D721Med (cell line): ENCODE measurements around the gene ABCA3.

Source experiments
- DNase-seq: peaks from one replicate; pipeline ENCODE4 v3.0.0; 2011; ENCODE audit warnings: low spot score; ENCODE audit not compliant: insufficient read length
- FAIRE-seq: peaks from 2 replicates; lab custom pipeline; 2011; peaks lifted over from hg19 to GRCh38; lab: Jason Lieb, UNC
- CTCF ChIP-seq: IDR thresholded peaks from 2 replicates; pipeline ENCODE4 v1.5.1; 2012; ENCODE audit warnings: mild to moderate bottlenecking, control low read depth; ENCODE audit not compliant: insufficient read depth; ENCODE audit errors: missing control alignments

The ABCA3 gene

DNA sequence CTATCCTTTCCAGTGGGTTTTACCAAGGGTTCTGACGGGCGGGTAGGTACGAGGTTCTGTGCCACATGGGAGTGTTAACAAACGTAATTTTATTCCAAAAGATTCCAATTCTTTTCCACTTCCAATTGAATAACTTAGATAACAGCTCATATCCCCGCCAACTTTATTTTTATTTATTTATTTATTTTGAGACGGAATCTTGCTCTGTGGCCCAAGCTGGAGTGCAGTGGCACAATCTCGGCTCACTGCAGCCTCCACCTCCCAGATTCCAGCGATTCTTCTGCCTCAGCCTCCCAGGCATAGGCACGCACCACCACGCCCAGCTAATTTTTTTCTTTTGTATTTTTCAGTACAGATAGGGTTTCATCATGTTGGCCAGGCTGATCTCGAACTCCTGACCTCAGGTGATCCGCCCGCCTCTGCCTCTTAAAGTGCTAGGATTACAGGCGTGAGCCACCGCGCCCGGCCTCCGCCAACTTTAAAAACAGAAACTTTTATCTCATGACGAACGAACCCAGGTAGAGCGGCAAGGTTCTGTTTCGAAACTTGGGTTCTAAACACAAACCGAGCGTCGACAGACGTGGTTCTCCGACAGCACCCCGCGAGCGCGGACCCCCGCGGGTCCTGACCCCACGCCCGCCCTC lies 89.8 kb downstream of the ABCA3 start:
- TF ChIP-seq CTCF = no peak
- FAIRE-seq = no peak
- DNase-seq = no peak

DNA sequence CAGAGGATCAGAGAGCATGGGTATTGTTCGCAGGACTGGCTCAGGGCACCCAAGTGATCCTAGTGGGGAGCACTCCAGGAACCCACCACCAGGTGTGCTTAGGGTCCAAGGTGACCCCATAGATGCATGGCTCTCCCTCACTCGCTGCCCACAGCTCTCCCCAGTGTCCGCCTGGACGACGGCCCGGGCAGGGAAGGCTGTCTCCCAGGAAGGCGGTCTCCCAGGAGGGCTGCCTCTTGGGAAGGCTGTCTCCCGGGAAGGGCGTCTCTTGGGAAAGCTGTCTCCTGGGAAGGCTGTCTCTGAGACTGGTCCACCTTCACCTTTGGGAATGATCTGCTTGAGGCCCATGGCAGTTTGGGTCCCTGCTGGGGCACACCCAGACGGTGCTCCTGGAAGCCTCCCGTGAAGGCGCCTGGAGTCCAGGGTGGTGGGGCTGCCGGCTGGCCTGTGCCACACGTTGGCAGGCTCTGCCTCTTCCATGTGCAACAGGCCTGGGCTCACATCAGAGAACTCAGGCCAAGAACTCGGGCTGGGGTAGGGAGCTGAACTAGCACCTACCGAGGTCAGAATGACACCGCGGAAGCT lies 94.1 kb downstream of the ABCA3 start:
- FAIRE-seq (no peak), DNase-seq (no peak)

DNA sequence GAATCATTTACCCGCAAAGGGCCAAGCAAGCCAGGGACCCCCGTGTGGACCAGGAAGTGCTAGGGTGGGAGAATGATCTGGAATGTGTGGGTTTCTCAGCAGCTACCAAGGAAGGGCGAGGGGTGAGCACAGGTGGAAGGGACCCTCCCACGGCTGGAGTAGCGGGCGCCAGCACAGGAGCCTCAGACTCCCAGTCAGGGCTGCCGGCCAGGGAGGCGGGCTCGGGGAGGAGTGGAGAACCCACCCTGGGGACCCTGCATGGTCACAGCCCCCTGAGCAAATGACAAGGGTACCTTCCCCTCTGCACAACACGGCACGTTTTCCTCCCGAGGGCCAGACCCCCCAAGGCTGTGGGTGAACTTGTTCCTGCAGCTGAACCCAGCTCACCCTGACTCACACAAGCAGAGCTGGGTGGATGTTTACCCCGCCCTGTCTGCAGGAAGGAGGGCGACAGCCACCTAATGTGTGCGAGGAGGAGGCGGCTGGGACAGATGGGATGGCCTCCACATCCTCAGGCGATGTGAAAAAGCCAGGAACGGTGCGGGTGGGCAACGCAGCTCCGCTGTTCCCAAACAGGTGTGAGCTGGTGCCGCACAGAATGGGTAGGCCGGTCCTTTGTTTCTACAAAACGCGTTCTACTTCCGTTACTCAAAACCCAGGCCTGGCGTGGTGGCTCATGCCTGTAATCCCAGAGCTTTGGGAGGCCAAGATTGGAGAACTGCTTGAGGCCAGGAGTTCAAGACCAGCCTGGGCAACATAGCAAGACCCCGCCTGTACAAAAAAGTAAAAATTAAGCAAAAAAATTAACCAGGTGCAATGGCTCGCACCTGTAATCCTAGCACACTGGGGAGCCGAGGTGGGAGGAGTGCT lies 95.4 kb downstream of the ABCA3 start:
- no peak for TF ChIP-seq CTCF
- DNase-seq (no peak), FAIRE-seq (no peak)

More for the DNA sequence above, 94.1 kb downstream of the ABCA3 start:
- no peak for TF ChIP-seq CTCF

DNA sequence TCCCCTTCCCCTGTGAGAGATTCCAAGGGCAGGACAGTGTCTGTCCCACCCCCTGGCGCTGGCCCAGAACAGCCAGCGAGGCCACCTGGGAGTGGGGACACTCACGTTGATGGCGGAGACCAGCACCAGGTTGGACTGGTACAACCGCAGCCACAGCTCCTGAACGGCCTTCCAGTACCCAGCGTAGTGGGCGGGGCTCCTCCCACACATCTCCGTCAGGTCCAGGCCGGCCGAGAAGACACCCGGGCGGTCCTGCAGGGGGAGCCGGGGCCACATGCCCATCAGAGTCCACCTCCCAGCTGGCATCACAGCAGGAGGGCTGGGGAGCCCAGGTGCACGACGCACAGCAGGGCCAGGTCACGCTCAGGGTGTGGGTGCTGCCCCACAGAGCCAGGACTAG lies 96.2 kb downstream of the ABCA3 start:
- no peak for DNase-seq
- FAIRE-seq = no peak
- TF ChIP-seq CTCF = no peak

- FAIRE-seq (no peak), DNase-seq (no peak)
- TF ChIP-seq CTCF = no peak
Measured at GRCh38 chr16:2243781-2244180, 96.7 kb downstream of the ABCA3 start.

- DNase-seq (no peak), FAIRE-seq (no peak)
- no peak for TF ChIP-seq CTCF
Measured at GRCh38 chr16:2243031-2243528, 97.4 kb downstream of the ABCA3 start.
